PC-3 (cell line): ENCODE measurements around the gene TPPP3.

Experiments
- CTCF ChIP-seq: fragments of 300-600 bp; sonication (generic); conservative IDR thresholded peaks from 2 replicates; pipeline ENCODE4 v1.5.1; 2017; ENCODE audit warnings: antibody characterized with exemption, low read depth, mild to moderate bottlenecking, low read length
- EZH2 ChIP-seq: fragments of 300-600 bp; sonication (generic); IDR thresholded peaks from one replicate; pipeline ENCODE4 v1.6.1; 2017; ENCODE audit warnings: antibody characterized with exemption, mild to moderate bottlenecking, low read length; ENCODE audit not compliant: unreplicated experiment
- EZH2phosphoT487 ChIP-seq: fragments of 300-600 bp; sonication (generic); IDR thresholded peaks from 2 replicates; pipeline ENCODE4 v1.6.1; 2018; ENCODE audit warnings: mild to moderate bottlenecking, antibody characterized with exemption, low read length, borderline replicate concordance

GRCh38 chr16:67350324-67350723, 43.0 kb downstream of the TPPP3 start:
- no peak for TF ChIP-seq EZH2phosphoT487
- TF ChIP-seq CTCF, result no peak
- TF ChIP-seq EZH2, result no peak
